HL-60/S4 treated with retinoic acid at 250 ng/mL for 4 days and 3 days (cell line): ENCODE measurements around the gene PLXNA2.

Source experiments
- in situ Hi-C: fragments of 300-500 bp; cut with MboI; formaldehyde crosslinking; loops from 2 replicates; pipeline ENCODE4 v1.7.0; 2022; ENCODE audit warnings: low sequenced_read_pairs

Gene PLXNA2

DNA sequence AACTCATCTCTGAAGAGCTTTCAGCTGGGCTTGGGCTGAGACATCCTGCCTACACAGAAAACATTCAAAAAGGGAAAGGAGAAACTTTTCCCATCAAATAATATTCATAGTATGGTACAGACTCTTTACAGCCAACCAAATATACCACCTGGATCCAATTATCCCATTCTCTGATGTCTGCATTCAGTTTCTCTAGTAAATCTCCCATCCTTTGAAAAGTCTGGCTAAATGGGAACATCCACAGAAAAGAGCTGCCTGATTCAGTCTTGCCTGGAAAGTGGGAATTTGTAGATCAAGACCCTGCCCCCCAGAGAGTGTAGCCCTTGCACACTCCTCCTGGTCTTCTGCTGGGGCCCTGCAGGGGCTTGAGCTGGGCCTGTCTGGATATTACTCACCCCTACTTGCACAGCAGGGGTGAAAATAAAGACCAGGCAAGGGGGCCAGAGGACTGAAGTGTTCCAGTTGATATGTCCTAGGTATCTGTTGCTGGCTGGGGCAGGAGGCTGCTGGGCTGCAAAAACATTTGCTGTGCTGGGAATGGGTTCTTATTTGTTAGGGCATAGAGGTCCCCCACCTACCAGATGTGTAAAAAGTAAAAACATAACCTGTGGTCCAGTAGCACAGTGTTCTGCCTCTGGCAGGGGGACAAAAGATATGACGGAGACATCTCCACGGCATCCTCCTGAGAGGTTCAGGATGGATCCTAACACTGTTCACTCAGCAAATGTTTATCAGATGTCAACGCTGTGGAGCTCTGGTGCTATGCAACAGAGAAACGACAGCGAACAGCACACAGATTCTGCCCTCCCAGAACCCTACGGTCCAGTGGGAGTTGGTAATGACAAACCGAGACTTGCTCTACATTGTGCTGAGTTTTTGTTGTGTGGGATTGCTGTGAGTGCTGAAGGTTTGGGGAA lies 140.3 kb downstream of the PLXNA2 start:
- in situ Hi-C loops, result no loop called here

DNA sequence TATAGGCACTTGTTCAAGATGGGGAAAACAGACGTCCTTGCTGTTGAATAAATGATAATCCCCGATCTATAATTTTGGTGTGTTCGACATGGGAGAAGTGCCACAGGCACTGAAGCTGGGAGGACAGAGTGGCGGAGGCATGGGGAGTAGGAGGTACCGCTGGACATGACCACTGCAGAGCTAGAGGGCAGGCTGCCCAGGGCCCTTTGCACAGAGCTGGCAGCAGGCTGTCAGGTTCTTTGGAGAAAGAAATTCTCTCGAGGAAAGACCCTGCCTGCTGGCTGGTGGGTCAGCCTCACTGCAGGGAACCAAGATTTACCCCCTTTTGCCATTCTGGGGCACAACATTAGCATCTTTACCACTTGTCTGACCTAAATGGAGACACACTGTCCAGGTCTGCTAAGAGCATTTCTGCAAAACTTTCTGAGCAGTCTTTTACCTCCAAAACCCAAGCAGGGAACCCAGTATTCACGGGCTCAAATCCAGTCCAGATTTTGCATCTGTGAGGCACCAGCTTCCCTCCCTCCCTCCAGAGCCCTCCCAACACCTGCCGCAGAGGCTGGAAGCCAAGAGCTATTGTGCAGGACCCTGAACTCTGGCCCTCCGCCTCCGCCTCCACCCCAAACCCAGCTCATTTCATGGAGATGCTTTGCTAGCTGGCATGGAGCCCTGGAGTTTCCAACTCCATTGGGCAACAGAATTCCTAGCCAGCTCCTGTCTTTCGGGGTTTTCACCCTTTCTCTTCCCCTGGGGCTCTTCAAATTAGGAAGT lies 142.3 kb downstream of the PLXNA2 start:
- in situ Hi-C loops, result no loop called here

- in situ Hi-C loops, result no loop called here
These were observed 143.3 kb downstream of the PLXNA2 start for GRCh38 chr1:208100906-208101305.

DNA sequence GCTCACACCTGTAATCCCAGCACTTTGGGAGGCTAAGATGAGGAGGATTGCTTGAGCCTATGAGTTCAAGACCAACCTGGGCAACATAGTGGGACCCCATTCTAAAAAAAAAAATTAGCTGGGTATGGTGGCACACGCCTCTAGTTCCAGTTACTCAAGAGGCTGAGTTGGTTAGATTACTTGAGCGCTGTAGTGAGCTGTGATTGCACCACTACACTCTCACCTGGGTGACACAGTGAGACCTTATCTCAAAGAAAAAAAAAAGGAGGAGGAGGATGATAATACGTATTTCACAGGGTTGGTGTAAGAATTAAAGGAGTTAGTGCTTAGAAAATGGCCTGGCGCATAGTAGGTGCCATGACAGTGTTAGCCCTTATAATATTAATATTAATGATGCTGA lies 144.1 kb downstream of the PLXNA2 start:
- in situ Hi-C loops, result no loop called here

DNA sequence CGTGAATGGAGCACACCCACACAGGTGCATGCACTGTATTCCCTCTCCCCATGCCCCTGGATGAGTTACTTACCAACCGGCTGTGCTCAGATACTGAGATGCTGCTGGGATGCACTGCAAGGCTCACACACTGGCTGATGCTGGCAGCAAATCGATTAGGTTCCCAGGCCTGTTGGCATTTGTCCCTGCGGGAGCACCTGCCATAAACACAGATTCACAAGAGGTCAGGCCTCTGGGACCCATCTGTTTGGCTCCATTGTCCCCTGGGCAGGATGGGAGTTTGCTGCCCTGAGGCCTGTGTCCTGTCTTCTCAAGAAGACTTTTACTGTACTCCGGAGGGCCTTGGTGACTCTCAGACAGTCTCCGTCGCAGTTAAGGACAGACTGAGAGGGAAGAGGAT lies 145.4 kb downstream of the PLXNA2 start:
- in situ Hi-C loops, result no loop called here

DNA sequence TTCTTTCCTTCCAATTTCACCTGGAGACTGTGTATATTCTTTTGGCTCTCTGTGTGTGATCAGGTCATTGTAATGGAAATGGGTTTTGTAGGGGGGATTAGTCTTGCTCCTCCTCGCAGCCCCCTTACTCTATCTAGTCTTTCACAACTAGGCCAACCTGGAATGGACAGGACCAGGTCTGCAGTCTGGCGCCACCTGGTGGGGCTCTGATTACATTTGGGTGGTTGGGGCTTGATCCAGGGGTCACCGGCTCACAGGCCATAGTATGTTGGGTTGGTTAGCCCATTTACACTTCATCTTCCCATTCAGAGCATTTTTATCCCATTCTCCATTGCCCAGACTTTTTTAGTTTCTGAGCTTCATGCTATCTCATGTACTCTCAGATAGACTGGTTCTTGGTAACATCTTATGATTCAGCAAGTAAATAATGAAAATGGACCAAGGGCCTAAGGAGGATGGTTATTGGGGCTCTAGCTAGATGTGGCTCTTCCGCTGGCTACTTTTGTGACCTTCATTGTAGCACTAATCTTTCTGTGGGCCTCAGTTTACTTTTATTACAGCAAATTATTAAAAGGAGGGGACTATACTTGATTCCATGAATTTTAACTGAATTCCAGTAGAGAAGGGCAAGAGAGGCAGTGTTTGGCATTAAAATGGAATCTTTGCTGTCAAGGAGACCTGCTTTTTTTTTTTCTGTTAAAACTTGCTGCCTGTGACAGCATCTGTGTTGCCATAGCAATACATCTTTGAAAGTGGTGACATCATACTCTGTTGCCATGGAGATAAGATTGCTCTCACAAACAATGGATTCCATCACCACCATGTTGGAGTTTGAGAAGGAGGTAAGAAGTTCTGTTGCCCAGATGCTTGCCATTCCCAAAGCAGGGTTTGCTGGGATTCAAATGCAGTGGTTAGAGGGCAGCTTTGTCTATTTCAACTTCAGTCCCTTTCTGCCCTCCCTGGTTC lies 150.1 kb downstream of the PLXNA2 start:
- in situ Hi-C loops, result no loop called here

- in situ Hi-C loops, result no loop called here
These were observed 151.1 kb downstream of the PLXNA2 start for GRCh38 chr1:208093046-208093445.

GRCh38 chr1:208090388-208091301 lies 153.5 kb downstream of the PLXNA2 start:
- in situ Hi-C loops, result no loop called here

DNA sequence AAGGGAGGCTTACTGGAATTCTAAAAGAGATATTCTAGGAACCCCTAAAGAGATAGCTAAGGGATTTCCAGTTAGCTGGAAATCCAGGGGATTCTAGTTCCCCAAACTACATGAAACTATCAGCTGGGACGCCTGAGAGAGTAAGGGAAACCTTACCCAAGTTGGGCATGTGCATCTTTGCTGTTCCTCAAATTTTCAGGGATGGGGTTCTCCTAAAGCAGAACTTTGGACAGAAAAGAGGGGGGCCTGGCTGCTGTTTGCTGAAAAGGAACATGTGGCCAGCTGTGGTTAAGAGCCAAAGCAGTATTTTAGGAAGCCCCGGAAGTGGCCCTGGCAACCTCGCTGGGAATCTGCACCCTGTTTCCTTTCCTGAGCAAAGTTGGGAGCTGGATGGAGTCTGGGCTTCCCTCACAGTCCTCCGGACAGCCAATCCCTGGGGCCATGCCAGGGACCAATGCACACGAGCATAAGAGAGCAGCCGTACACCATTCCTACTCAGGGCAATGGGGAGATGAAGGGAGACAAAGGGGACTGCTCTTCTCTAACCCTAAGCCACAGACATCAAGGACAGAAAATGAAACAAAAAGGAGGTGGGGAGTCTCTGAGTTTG lies 154.3 kb downstream of the PLXNA2 start:
- in situ Hi-C loops, result no loop called here

- in situ Hi-C loops, result no loop called here
These were observed 155.0 kb downstream of the PLXNA2 start for GRCh38 chr1:208089149-208089548.

GRCh38 chr1:208088319-208088718 lies 155.9 kb downstream of the PLXNA2 start:
- in situ Hi-C loops, result no loop called here

GRCh38 chr1:208085655-208086515 lies 158.3 kb downstream of the PLXNA2 start:
- in situ Hi-C loops, result no loop called here

DNA sequence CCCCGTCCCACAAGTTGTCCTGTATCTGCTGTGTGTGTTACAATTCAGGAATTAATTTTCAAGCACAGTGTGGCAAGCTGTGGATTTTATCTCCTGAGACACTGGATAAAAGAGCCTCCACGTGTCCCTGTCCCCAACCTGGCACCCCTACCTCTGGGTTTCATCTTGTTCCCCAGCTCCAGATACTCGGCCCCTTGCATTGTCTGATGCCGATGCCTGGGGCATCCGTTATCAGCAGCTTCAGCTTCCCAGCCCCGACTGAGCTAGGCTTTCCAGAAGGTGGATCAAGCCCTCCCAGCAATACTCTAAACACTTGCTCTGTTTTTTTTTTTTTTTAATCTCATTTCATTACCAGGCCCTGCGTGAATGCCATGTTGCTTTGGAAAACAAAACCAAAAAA lies 159.4 kb downstream of the PLXNA2 start:
- in situ Hi-C loops, result no loop called here

DNA sequence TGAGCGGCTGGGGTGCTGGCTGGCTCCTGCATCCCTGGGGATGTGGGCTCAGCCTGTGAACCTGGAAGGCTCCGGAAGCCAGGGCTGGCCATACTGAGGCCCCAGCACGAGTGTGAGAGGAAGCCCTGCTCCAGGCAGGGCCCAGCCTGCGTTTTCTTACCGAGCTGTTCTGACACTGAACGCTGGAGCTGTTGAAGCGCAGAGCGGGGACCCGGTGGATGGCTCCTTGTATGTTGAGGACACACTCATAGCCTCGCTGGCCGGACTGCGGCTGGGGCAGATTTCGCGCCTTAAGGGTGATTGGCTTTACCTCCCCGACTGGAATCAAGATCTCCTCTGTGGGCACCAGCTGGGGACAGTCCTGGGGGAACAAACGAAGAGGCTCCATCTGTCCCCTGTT lies 160.0 kb downstream of the PLXNA2 start:
- in situ Hi-C loops, result no loop called here

- in situ Hi-C loops, result no loop called here
These were observed 160.5 kb downstream of the PLXNA2 start for GRCh38 chr1:208083715-208084085.

GRCh38 chr1:208083016-208083714 lies 161.0 kb downstream of the PLXNA2 start:
- in situ Hi-C loops, result no loop called here

GRCh38 chr1:208081972-208082371 lies 162.2 kb downstream of the PLXNA2 start:
- in situ Hi-C loops, result no loop called here
